Endothelial cell of umbilical vein (primary cell): ENCODE data around the gene GADD45G.

ENCODE experiments used
- EZH2 ChIP-seq: IDR thresholded peaks from 2 replicates; pipeline ENCODE4 v1.6.1; 2012; ENCODE audit warnings: borderline replicate concordance, low read depth, mild to moderate bottlenecking, moderate library complexity, low read length, inconsistent platforms; ENCODE audit not compliant: severe bottlenecking
- FOS ChIP-seq: IDR thresholded peaks from 2 replicates; pipeline ENCODE4 v1.6.1; 2011; ENCODE audit warnings: mild to moderate bottlenecking, low read length, moderate library complexity, borderline replicate concordance; ENCODE audit not compliant: insufficient read depth
- GATA2 ChIP-seq: IDR thresholded peaks from 2 replicates; pipeline ENCODE4 v1.7.0; 2011; ENCODE audit warnings: low read depth, mild to moderate bottlenecking, moderate library complexity, mixed read lengths, low read length; ENCODE audit not compliant: insufficient read length, insufficient read depth
- JUN ChIP-seq: IDR thresholded peaks from 2 replicates; pipeline ENCODE4 v1.6.1; 2011; ENCODE audit warnings: borderline replicate concordance, low read depth; ENCODE audit not compliant: insufficient read length, insufficient read depth
- MAX ChIP-seq: IDR thresholded peaks from 2 replicates; pipeline ENCODE4 v1.6.1; 2011; ENCODE audit not compliant: insufficient read depth, insufficient read length
- MYC ChIP-seq: IDR thresholded peaks from one replicate; pipeline ENCODE4 v1.6.1; 2011; ENCODE audit warnings: mild to moderate bottlenecking, low read depth, low read length
- POLR2A ChIP-seq: IDR thresholded peaks from 2 replicates; pipeline ENCODE4 v1.6.1; 2012; ENCODE audit warnings: low read depth, mild to moderate bottlenecking, control low read depth, low read length
- POLR2AphosphoS5 ChIP-seq: IDR thresholded peaks from 2 replicates; pipeline ENCODE4 v1.6.1; 2012; ENCODE audit warnings: low read depth, mild to moderate bottlenecking, control low read depth, low read length, moderate library complexity; ENCODE audit not compliant: insufficient read depth
- TF ChIP-seq, protein P1 (sequence below), 2 donors: IDR thresholded peaks; 1 replicate in 1 of 2; 2 replicates in 1 of 2; pipeline ENCODE4 v1.5.1; 2011; ENCODE audit warnings: low read length in 2 of 2, mild to moderate bottlenecking in 2 of 2, moderate library complexity in 2 of 2, control low read depth in 1 of 2, inconsistent platforms in 1 of 2, low read depth in 1 of 2; ENCODE audit not compliant: insufficient read depth in 1 of 2; ENCODE audit errors: extremely low read depth in 1 of 2

DNA sequence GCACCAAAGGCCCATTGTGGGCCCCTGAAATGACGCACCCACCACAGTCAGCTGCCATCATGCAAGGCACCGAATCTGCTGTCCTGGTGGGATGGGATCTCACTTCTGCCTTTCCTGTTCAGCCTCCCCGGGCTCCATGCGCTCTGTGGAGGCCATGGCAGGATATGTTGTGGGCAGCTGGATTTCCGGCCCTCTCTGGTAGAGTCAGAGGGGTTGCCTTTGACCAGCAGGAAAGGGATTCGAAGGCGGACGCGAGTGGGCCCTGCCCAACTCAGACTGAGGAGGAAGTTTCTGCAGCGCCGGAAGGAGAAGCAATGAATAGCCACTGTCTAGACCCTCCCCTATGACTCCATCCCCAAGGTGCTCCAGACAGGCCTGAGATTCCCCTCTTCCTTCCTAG lies 35.5 kb downstream of the GADD45G start:
- TF ChIP-seq, protein P1, sequence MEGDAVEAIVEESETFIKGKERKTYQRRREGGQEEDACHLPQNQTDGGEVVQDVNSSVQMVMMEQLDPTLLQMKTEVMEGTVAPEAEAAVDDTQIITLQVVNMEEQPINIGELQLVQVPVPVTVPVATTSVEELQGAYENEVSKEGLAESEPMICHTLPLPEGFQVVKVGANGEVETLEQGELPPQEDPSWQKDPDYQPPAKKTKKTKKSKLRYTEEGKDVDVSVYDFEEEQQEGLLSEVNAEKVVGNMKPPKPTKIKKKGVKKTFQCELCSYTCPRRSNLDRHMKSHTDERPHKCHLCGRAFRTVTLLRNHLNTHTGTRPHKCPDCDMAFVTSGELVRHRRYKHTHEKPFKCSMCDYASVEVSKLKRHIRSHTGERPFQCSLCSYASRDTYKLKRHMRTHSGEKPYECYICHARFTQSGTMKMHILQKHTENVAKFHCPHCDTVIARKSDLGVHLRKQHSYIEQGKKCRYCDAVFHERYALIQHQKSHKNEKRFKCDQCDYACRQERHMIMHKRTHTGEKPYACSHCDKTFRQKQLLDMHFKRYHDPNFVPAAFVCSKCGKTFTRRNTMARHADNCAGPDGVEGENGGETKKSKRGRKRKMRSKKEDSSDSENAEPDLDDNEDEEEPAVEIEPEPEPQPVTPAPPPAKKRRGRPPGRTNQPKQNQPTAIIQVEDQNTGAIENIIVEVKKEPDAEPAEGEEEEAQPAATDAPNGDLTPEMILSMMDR (IDR thresholded peaks at IDR 0.05; ENCODE audit: extremely low read depth in 1 of 2, insufficient read depth in 1 of 2, low read depth in 1 of 2, low read length in 2 of 2) = no peak
- no peak for TF ChIP-seq POLR2AphosphoS5
- no peak for TF ChIP-seq GATA2
- TF ChIP-seq EZH2 = no peak
- no peak for TF ChIP-seq POLR2A
- no peak for TF ChIP-seq MAX
- no peak for TF ChIP-seq FOS
- no peak for TF ChIP-seq JUN
- no peak for TF ChIP-seq MYC
